ENCODE results near the gene SERPINB6. TPM values are rescaled to one million over a fixed set of nuclear protein-coding genes. Genes with fewer than 3 reads are reported as not detected.

The SERPINB6 gene
- 51.7 and 56.1 TPM in 2 replicates for total RNA-seq

GRCh38 chr6:2971420-2972218 is at the start of gene SERPINB6:
TSS of gene SERPINB6 (minus strand) at chr6:2971567. CDS start at chr6:2959332, 12,235 bp downstream.
- Mint-ChIP-seq H3K4me1 (peaks cover 40% of the 10 kb centered on the region), H3K36me3 (ENCODE audit: low read depth) (peaks cover 2% of the 10 kb centered on the region), H3K4me3 (peak within 1 kb of the TSS; percentile 88), H3K27me3 (peaks cover 1% of the 10 kb centered on the region), H3K9me3 (no peaks in the 10 kb centered on the region), H3K27ac (peak within 1 kb of the TSS; percentile 85)
- ChIA-PET CTCF (interaction anchor here (0.7 kb wide), 1 partner anchor 19 kb away, joined by 3 read pairs; no protein-coding TSS in a partner anchor), POLR2A (interaction anchor here (0.6 to 1.6 kb wide), 13 partner anchors 9 to 234 kb away, joined by 3 to 23 read pairs (median 3); partner anchors contain the start of genes RIPK1 and SERPINB1)
- intact Hi-C loops (cut with micrococcal nuclease) = loop anchor here (1.0 to 2.0 kb wide), 4 partner anchors 18 to 39 kb away; no protein-coding TSS in a partner anchor
- DNase-seq = peak; percentile 60
- no peak for TF ChIP-seq CTCF (IDR thresholded peaks at IDR 0.05)
- ATAC-seq (ENCODE audit: low read depth) = peak; percentile 72

DNA sequence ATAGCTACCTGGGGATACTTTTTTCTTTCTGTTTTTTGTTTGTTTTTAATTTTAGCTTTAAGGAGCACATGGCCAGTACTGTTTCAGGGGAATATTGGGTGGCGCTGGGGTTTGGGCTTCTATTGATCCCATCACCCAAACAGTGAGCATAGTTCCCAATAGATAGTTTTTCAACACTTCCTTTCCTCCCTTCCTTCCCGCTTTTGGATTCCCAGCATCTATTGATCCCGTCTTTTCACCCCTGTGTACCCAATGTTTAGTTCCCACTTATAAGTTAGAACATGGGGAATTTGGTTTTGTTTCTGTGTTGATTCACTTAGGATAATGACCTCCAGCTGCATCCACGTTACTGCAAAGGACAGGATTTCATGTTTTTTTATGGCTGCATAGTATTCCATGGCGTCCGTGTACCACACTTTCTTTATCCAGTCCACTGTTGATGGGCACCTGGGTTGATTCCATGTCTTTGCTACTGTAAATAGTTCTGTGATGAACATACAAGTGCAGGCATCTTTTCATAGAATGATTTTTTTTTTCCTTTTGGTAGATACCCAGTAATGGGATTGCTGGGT is 48.5 kb upstream of the SERPINB6 start:
- no peaks in the 10 kb centered on the region for H3K27me3 Mint-ChIP-seq
- peaks cover 21% of the 10 kb centered on the region for H3K4me1 Mint-ChIP-seq
- no peak overlapping the region for H3K4me3 Mint-ChIP-seq
- ATAC-seq (ENCODE audit: low read depth) (no peak), DNase-seq (no peak)
- ChIA-PET POLR2A (no interaction called here), CTCF (no interaction called here)
- no peak for TF ChIP-seq CTCF (IDR thresholded peaks at IDR 0.05)
- peaks cover 17% of the 10 kb centered on the region for H3K36me3 Mint-ChIP-seq (ENCODE audit: low read depth)
- no peaks in the 10 kb centered on the region for H3K9me3 Mint-ChIP-seq
- intact Hi-C loops (cut with micrococcal nuclease) = loop anchor here (10.0 kb wide), 1 partner anchor 1285 kb away; no protein-coding TSS in a partner anchor
- H3K27ac Mint-ChIP-seq = no peak overlapping the region

DNA sequence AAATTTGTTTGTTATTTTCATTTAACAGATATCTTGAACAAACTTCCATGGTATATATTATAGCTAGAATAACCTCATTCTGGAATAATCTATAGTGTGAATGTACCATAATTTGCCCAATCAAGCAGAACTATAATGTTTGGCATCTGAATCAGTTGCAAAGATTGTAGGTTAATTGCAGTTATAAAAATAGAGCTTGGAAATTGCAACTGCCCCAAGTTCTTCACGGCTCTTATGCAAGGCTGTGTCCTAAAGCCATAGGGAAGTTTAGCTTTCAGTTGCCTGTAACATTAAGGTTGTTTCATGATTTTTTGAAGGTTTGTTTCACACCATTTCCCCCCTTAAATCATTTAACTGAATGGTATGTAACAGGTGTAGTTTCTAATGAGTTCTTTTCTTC is 47.7 kb upstream of the SERPINB6 start:
- ATAC-seq (ENCODE audit: low read depth) = no peak
- ChIA-PET POLR2A (no interaction called here), CTCF (no interaction called here)
- H3K4me1 Mint-ChIP-seq = peaks cover 15% of the 10 kb centered on the region
- no peak overlapping the region for H3K4me3 Mint-ChIP-seq
- H3K27me3 Mint-ChIP-seq = no peaks in the 10 kb centered on the region
- TF ChIP-seq CTCF (IDR thresholded peaks at IDR 0.05) = no peak
- H3K9me3 Mint-ChIP-seq = no peaks in the 10 kb centered on the region
- peaks cover 21% of the 10 kb centered on the region for H3K36me3 Mint-ChIP-seq (ENCODE audit: low read depth)
- no peak for DNase-seq
- intact Hi-C loops (cut with micrococcal nuclease) = no loop called here
- H3K27ac Mint-ChIP-seq = no peak overlapping the region

DNA sequence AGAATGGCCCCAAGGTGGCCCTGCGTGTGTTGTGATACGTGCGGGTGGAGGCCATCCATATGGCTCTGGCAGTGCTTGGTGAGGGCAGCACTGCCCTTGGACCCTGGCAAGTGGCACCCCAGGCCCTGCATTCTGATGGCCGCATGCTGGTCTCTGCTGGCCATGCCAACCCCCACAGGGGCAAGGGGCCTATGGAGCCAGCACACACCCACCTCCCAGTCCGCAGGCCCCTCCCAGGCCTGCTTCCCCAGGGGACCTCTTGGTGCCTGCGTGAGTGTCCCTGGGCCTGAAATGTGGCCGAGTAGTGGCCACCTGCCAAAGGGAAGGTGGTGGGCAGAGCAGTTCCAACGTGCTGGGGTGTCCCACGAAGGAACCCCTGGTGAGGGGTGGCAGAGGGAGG is 45.9 kb upstream of the SERPINB6 start:
- Mint-ChIP-seq H3K4me3 (no peak overlapping the region), H3K27me3 (no peaks in the 10 kb centered on the region), H3K9me3 (peaks cover 5% of the 10 kb centered on the region), H3K27ac (no peak overlapping the region), H3K4me1 (no peaks in the 10 kb centered on the region), H3K36me3 (ENCODE audit: low read depth) (peaks cover 27% of the 10 kb centered on the region)
- CTCF ChIA-PET = no interaction called here
- ATAC-seq (ENCODE audit: low read depth) (no peak), DNase-seq (no peak)
- no peak for TF ChIP-seq CTCF (IDR thresholded peaks at IDR 0.05)
- intact Hi-C loops (cut with micrococcal nuclease) = no loop called here
- POLR2A ChIA-PET = no interaction called here
